HT1080 (cell line): ENCODE measurements around the gene MAK. TPM values are rescaled to one million over a fixed set of nuclear protein-coding genes. Genes with fewer than 3 reads are reported as not detected.

Experiments
- DNase-seq: peaks from one replicate; pipeline ENCODE4 v3.0.0-alpha.2; 2015; ENCODE audit warnings: low read depth
- small RNA-seq: library from RNA; depleted of rRNA; stranded (forward); fragments of <200 nt; gene quantifications from one replicate; pipeline ENCODE3, GENCODE V24; 2014
- total RNA-seq: library from RNA; depleted of rRNA; stranded (reverse); fragments of >200 nt; shearing (Covaris generic); gene quantifications from 2 replicates; pipeline ENCODE4 v1.2.3, GENCODE V29; 2014; rRNA removed

Gene MAK
- total RNA-seq, 1 experiment from 2014 or later = not detected

DNA sequence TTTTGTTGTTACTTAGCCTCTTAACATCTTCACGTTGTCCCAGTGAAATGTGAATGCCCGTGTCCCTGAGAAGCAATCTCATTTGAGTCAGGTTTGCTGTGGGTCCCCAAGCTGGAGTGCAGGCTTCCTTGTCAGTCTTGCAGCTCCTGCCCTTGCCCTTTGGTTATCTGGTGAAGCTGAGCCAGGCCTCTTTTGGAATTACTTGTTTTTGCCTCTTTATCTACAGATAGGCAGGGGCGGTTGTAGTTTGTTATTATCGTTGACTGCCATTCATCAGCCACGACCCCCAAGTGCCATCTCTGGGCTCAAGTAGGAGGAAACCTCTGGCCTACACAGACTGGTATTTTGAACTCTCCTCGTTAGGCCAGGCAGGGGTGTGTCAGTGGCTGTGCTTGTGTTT is 113.3 kb downstream of the MAK start:
- no peak for DNase-seq

DNA sequence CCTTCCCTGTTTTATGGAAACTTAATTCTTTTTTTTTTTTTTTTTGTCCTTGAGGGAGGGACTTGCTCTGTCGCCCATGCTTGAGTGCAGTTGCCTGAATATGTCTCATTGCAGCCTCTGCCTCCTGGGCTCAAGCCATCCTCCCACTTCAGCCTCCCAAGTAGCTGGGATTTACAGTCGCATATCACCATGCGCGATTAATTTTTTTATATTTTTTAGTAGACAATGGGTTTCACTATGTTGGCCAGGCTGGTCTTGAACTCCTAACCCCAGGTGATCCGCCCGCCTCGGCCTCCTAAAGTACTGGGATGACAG is 114.8 kb downstream of the MAK start:
- no peak for DNase-seq

DNA sequence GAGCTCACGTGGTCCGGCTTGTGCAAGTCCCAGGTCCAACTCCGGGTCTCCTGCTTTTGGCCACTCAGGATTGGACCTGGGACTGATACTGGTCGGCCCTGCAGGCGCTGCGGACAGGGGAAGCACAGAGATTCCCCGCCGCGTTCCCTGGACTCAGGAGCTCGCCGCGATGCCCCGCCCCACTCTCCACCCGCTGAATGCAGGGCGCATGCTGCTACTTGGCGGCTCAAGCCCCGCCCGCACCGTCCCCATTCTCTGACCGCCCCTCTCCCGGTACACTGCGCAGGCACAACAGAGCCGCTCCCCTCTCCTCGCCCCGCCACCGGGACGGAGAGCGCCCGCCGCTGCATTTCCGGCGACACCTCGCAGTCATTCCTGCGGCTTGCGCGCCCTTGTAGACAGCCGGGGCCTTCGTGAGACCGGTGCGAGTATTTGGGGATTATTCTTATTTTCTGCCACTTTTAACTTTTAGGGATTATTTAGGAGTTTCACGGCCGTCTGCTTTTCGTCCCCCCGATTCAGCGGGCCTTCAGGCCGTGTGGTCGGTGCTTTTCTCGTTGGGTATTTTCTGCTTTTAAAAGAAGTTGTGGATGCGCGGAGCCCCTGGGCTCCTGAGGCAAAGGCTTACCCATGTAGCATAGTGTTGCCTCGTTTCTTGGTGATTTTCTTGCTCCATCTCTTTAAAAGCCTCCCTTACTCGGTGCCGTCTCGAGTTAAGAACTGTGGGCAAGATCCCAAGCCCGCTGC is 115.3 kb downstream of the MAK start, which contains the start of gene TMEM14C:
TSS of gene TMEM14C (plus strand) at position 251 of the 747 bp plus-strand sequence. CDS start 1,544 bp downstream, outside the sequence.
- peak; percentile 99 for DNase-seq

DNA sequence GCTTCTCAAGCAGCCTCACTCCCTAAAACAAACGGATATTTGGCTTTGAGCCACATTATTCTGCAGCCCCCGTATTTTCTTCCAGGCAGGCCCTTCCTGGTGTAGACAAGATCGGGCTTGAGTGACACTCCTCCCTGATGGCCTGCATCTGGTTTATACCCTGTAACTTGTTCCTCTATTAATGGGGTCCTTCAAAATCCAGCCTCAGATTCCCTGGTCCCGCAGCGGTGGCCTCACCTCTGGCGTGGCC is 115.8 kb downstream of the MAK start:
- DNase-seq = no peak

DNA sequence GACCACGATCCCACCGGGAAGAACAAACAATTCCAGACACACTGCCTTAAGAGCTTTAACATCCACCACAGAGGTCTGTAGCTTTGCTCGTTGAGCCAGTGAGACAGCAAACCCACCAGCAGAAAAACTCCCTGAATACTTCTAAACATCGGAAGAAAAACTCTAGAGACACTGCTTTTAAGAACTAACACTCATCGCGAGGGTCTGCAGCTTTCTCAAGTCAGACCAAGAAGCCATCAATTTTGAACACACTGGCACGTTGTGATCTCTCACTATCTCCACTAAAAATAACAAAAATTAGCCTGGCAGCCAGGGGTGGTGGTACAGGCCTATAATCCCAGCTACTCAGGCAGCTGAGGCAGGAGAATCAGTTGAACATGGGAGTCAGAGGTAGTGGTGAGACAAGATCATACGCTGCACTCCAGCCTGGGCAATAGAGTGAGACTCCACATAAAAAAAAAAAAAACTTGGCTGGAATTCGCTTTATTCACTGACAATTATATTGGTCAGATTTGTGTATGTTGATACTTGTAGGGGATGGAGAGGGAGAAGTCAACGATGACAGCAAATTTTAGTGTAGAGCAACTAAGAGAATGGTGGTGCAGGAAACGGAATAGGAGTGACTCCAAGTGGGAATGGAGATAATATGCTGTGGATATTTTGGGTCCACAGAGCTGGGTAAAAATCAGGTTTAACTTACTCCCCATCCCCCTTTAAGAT is 116.3 kb downstream of the MAK start:
- no peak for DNase-seq

DNA sequence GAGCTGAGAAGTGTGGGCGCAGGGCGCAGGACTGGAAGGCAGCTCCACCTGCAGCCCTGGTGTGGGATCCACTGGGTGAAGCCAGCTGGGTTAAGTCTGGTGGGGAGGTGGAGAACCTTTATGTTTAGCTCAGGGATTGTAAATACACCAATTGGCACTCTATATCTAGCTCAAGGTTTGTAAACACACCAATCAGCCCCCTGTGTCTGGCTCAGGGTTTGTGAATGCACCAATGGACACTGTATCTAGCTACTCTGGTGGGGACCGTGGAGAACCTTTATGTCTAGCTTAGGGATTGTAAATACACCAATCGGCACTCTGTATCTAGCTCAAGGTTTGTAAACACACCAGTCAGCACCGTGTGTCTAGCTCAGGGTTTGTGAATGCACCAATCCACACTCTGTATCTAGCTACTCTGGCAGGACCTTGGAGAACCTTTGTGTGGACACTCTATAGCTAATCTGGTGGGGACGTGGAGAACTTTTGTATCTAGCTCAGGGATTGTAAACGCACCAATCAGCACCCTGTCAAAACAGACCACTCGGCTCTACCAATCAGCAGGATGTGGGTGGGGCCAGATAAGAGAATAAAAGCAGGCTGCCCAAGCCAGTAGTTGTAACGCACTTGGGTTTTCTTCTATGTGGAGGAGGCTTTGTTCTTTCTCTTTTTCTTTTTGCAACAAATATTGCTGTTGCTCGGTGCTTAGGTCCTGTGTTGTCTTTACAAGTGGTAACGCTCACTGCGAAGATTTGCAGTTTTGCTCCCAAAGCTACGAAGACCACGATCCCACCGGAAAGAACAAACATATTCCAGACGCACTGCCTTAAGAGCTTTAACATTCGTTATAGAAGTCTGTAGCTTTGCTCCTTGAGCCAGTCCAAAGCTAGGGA is 117.1 kb downstream of the MAK start:
- DNase-seq = peak; percentile 66

DNA sequence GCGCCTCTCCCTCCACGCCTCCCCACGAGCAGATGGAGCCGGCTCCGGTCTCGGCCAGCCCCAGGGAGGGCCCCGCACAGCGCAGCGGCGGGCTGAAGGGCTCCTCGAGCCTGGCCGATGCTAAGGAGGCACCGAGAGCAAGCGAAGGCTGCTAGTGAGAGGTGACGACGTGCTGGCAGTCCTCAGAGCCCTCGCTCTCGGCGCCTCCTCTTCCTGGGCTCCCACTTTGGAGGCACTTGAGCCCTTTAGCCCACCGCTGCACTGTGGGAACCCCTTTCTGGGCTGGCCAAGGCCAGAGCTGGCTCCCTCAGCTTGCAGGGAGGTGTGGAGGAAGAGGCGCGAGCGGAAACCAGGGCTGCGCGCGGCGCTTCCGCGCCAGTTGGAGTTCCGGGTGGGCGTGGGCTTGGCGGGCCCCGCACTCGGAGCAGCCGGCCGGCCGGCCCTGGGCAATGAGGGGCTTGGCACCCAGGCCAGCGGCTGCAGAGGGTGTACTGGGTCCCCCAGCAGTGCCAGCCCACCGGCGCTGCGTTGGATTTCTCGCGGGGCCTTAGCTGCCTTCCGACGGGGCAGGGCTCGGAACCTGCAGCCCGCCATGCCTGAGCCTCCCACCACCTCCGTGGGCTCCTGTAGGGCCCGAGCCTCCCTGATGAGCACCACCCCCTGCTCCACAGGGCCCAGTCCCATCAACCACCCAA is 117.9 kb downstream of the MAK start:
- DNase-seq = peak; percentile 20

DNA sequence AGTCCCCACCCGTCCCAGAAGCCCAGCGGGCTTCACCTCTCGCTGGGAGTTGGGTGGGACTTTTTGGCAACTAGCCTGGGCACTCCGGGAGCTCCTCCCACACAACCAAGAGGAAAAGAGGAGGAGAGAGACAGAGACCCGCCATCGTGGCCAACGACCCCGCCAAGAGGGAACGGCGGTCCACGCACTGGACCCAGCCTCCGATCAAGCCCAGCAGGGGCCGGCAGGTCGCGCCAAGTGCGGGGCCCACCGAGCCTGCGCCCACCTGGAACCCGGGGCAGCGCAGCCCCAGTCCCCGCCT is 118.4 kb downstream of the MAK start:
- no peak for DNase-seq

DNA sequence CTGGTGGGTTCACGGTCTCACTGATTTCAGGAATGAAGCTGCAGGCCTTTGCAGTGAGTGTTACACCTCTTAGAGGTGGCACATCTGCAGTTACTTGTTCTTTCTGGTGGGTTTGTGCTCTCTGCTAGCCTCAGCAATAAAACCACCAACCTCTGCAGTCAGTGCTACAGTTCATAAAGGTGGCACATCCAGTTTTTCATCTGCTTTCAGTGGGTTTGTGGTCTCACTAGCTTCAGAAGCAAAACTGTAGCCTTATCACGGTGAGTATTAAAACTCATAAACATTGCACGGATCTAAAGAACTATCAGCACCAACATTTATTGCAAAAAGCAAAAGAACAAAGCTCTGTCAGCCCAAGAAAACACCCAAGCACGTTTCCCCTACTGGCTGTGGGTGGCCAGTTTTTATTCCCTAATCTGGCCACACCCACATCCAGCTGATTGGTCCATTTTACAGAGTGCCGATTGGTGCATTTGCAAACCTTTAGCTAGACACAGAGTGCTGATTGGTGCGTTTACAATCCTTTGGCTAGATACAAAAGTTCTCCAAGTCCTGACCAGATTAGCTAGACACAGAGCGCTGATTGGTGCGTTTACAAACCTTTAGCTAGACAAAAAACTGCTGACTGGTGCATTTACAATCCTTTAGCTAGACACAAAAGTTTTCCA is 118.9 kb downstream of the MAK start:
- DNase-seq = peak; percentile 60

DNA sequence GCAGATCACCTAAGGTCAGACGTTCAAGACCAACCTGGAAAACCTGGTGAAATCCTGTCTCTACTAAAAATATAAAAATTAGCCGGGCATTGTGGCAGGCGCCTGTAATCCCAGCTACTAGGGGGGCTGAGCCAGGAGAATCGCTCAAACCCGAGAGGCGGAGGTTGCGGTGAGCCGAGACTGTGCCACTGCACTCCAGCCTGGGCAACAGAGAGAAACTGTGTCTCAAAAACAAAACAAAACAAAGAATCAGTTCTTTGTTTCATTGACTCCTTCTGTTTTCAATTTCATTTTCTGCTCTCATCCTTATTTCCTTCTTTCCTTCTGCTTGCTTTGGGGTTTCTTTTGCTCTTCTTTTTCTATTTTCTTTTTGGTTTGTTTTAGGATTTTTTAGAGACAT is 124.4 kb downstream of the MAK start:
- DNase-seq = no peak

Small RNA genes within 50 kb of the gene (small RNA-seq; reads per million reads assigned to genes)
- gene RNA5SP203 = not detected

Other genes with a start within 250 kb of the MAK start
- 1.9 and 2.9 TPM in 2 replicates for gene C6orf52, start 143.9 kb downstream of the MAK start, total RNA-seq
- gene PAK1IP1, start 143.6 kb downstream of the MAK start, total RNA-seq = 57.9 and 64.3 TPM in 2 replicates
- 137 and 140 TPM in 2 replicates for gene TMEM14C, start 115.5 kb downstream of the MAK start, total RNA-seq
- gene TMEM14B, start 90.7 kb downstream of the MAK start, total RNA-seq = 120 and 122 TPM in 2 replicates
- not detected in 2 replicates for gene GCM2, start 43.5 kb upstream of the MAK start, total RNA-seq
- not detected in 2 replicates for gene SYCP2L, start 48.5 kb upstream of the MAK start, total RNA-seq
- 2.3 and 3.3 TPM in 2 replicates for gene ELOVL2, start 205.8 kb upstream of the MAK start, total RNA-seq